Measurements from ENCODE around the gene C1GALT1. TPM values are rescaled to one million over a fixed set of nuclear protein-coding genes. Genes with fewer than 3 reads are reported as not detected.

Gene C1GALT1
- total and polyA plus RNA-seq, 3 experiments from 2014 or later = 40.4 to 53.4 (median 40.7) TPM

DNA sequence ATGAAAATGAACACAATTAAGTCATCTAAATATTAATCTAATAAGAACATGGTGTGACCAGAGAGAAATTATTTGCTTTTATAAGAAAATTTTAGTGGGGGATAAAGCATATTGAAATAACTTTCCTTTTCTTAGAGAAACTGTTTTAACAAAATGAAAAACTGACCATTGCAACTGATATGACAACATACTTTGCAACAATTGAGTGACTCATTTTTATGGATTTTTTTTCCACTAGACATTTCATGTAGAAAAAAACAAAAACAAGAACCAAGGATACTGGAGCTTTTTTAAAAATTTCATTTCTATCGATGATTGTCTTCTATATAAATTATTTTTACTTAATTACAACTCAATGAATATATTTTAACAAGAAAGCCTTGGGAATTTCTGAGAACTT, 90.0 kb downstream of the C1GALT1 start:
- CTCF ChIA-PET = no interaction called here
- Mint-ChIP-seq H3K9me3 (no peaks in the 10 kb centered on the region), H3K27ac (no peak overlapping the region)

GRCh38 chr7:7274782-7275181, 92.4 kb downstream of the C1GALT1 start:
- no peaks in the 10 kb centered on the region for H3K36me3 ChIP-seq (ENCODE audit: insufficient read depth, low read length)
- H3K4me3 ChIP-seq (ENCODE audit: low read length) = no peak overlapping the region
- no peak for DNase-seq
- peaks cover 10 to 34% of the 10 kb centered on the region in 2 donors for H3K27me3 Mint-ChIP-seq
- H3K9me3 ChIP-seq (ENCODE audit: low read length) = no peaks in the 10 kb centered on the region
- H3K9me3 Mint-ChIP-seq = no peaks in the 10 kb centered on the region
- H3K27ac ChIP-seq (ENCODE audit: low read depth, low read length) = no peak overlapping the region
- no peak overlapping the region for H3K27ac Mint-ChIP-seq
- no peak overlapping the region for H3K4me3 Mint-ChIP-seq
- H3K27me3 ChIP-seq (ENCODE audit: insufficient read depth, low read length, poor library complexity, severe bottlenecking) = no peaks in the 10 kb centered on the region
- H3K4me1 Mint-ChIP-seq = no peaks in the 10 kb centered on the region
- ChIA-PET CTCF (interaction anchor here (1.2 kb wide), 1 partner anchor 15 kb away, joined by 4 read pairs; no protein-coding TSS in a partner anchor), POLR2A (no interaction called here)
- H3K36me3 Mint-ChIP-seq = peaks cover 0 to 23% (median 2%) of the 10 kb centered on the region in 3 donors
- H3K4me1 ChIP-seq (ENCODE audit: insufficient read depth, low read length) = no peaks in the 10 kb centered on the region

More for the DNA sequence above, 90.0 kb downstream of the C1GALT1 start:
- DNase-seq = no peak
- Histone ChIP-seq H3K4me3 (ENCODE audit: low read length) (no peak overlapping the region), H3K36me3 (ENCODE audit: insufficient read depth, low read length) (no peaks in the 10 kb centered on the region), H3K9me3 (ENCODE audit: low read length) (no peaks in the 10 kb centered on the region), H3K4me1 (ENCODE audit: insufficient read depth, low read length) (no peaks in the 10 kb centered on the region), H3K27me3 (ENCODE audit: insufficient read depth, low read length, poor library complexity, severe bottlenecking) (no peaks in the 10 kb centered on the region), H3K27ac (ENCODE audit: low read depth, low read length) (no peak overlapping the region)
- H3K36me3 Mint-ChIP-seq = peaks cover 0 to 9% (median 4%) of the 10 kb centered on the region in 3 donors
- peaks cover 5 to 24% of the 10 kb centered on the region in 2 donors for H3K27me3 Mint-ChIP-seq
- no peak overlapping the region for H3K4me3 Mint-ChIP-seq
- POLR2A ChIA-PET = no interaction called here
- H3K4me1 Mint-ChIP-seq = no peaks in the 10 kb centered on the region

DNA sequence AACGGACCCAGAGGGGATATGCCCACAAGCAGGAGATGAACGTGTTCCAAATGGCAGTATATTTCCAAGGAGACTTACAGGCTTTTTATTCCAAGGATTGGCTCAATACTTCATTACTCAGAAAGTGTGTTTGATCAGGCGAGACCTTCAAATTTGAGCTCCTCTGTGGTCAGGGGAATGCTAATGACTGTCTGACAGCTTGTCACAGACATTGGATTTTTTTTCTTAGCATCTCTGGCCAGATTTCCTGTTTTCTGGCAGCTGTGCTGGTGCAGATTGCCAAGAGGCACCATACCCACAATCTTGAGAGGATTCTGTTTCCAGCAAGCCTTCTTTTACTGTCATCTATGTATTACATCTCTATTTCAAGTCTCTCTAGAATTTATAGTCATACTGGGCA, 93.8 kb downstream of the C1GALT1 start:
- peaks cover 0 to 31% (median 6%) of the 10 kb centered on the region in 3 donors for H3K36me3 Mint-ChIP-seq
- CTCF ChIA-PET = no interaction called here
- Histone ChIP-seq H3K4me1 (ENCODE audit: insufficient read depth, low read length) (no peaks in the 10 kb centered on the region), H3K4me3 (ENCODE audit: low read length) (no peak overlapping the region), H3K9me3 (ENCODE audit: low read length) (no peaks in the 10 kb centered on the region), H3K36me3 (ENCODE audit: insufficient read depth, low read length) (no peaks in the 10 kb centered on the region), H3K27me3 (ENCODE audit: insufficient read depth, low read length, poor library complexity, severe bottlenecking) (no peaks in the 10 kb centered on the region), H3K27ac (ENCODE audit: low read depth, low read length) (no peak overlapping the region)
- H3K4me3 Mint-ChIP-seq = no peak overlapping the region
- POLR2A ChIA-PET = no interaction called here
- DNase-seq = no peak
- no peaks in the 10 kb centered on the region for H3K4me1 Mint-ChIP-seq
- H3K9me3 Mint-ChIP-seq = peaks cover 0 to 2% (median 0%) of the 10 kb centered on the region in 5 donors
- no peak overlapping the region for H3K27ac Mint-ChIP-seq
- peaks cover 13 to 29% of the 10 kb centered on the region in 2 donors for H3K27me3 Mint-ChIP-seq

DNA sequence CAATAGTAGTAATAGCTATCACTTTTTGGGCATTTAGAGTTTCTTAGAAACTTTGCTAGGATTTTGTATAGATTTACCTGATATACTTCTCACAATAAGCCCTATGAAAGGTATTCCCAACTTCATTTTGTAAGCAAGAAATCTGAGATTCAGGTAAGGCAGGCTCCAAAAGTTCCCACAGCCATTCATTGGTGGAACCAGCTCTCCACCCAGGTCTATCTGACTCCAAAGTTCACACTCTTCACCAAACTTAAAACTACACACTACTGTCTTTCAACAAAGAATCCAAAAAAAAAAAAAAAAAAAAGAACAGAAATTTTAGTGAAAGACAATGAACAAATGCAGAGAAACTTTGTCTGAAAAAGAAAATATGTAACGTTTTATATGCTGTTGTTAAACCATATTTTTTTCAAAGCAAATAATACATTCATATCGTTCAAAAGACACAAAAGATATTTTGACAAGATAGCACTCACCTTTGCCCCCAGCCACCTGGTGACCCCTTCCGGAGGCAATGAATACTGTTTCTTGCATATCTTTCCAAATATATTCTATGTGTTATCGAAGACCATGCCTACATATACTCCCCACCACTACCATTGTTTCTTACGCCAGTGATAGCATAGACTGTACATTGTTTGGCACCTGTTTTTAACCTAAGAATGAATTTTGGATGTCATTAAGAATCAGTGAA, 108.2 kb downstream of the C1GALT1 start:
- Histone ChIP-seq H3K27ac (ENCODE audit: low read depth, low read length) (no peak overlapping the region), H3K4me1 (ENCODE audit: insufficient read depth, low read length) (no peaks in the 10 kb centered on the region), H3K9me3 (ENCODE audit: low read length) (no peaks in the 10 kb centered on the region), H3K36me3 (ENCODE audit: insufficient read depth, low read length) (no peaks in the 10 kb centered on the region), H3K27me3 (ENCODE audit: insufficient read depth, low read length, poor library complexity, severe bottlenecking) (no peaks in the 10 kb centered on the region), H3K4me3 (ENCODE audit: low read length) (no peak overlapping the region)
- H3K36me3 Mint-ChIP-seq = peaks cover 0 to 2% (median 0%) of the 10 kb centered on the region in 3 donors
- DNase-seq = no peak
- CTCF ChIA-PET = no interaction called here
- H3K9me3 Mint-ChIP-seq = peaks cover 0 to 6% (median 2%) of the 10 kb centered on the region in 5 donors
- POLR2A ChIA-PET = no interaction called here
- peaks cover 0 to 9% (median 2%) of the 10 kb centered on the region in 3 donors for H3K4me1 Mint-ChIP-seq
- no peak overlapping the region for H3K27ac Mint-ChIP-seq
- H3K27me3 Mint-ChIP-seq = no peaks in the 10 kb centered on the region
- no peak overlapping the region for H3K4me3 Mint-ChIP-seq

- Histone ChIP-seq H3K4me3 (ENCODE audit: low read length) (no peak overlapping the region), H3K27ac (ENCODE audit: low read depth, low read length) (no peak overlapping the region), H3K36me3 (ENCODE audit: insufficient read depth, low read length) (no peaks in the 10 kb centered on the region), H3K4me1 (ENCODE audit: insufficient read depth, low read length) (no peaks in the 10 kb centered on the region), H3K9me3 (ENCODE audit: low read length) (no peaks in the 10 kb centered on the region), H3K27me3 (ENCODE audit: insufficient read depth, low read length, poor library complexity, severe bottlenecking) (no peaks in the 10 kb centered on the region)
- DNase-seq = no peak
- ChIA-PET POLR2A (no interaction called here), CTCF (no interaction called here)
- H3K9me3 Mint-ChIP-seq = no peaks in the 10 kb centered on the region
- H3K4me1 Mint-ChIP-seq = peaks cover 0 to 9% (median 2%) of the 10 kb centered on the region in 3 donors
- H3K27ac Mint-ChIP-seq = no peak overlapping the region
- H3K4me3 Mint-ChIP-seq = no peak overlapping the region
- H3K36me3 Mint-ChIP-seq = no peaks in the 10 kb centered on the region
- H3K27me3 Mint-ChIP-seq = no peaks in the 10 kb centered on the region
Observed at GRCh38 chr7:7292085-7292484, 109.7 kb downstream of the C1GALT1 start.

- H3K4me1 ChIP-seq (ENCODE audit: insufficient read depth, low read length) = no peaks in the 10 kb centered on the region
- ChIA-PET CTCF (no interaction called here), POLR2A (no interaction called here)
- no peak for DNase-seq
- Mint-ChIP-seq H3K4me3 (no peak overlapping the region), H3K27me3 (no peaks in the 10 kb centered on the region), H3K9me3 (no peaks in the 10 kb centered on the region), H3K27ac (no peak overlapping the region), H3K36me3 (no peaks in the 10 kb centered on the region), H3K4me1 (peaks cover 0 to 9% (median 2%) of the 10 kb centered on the region in 3 donors)
- no peaks in the 10 kb centered on the region for H3K36me3 ChIP-seq (ENCODE audit: insufficient read depth, low read length)
- H3K4me3 ChIP-seq (ENCODE audit: low read length) = no peak overlapping the region
- no peak overlapping the region for H3K27ac ChIP-seq (ENCODE audit: low read depth, low read length)
- H3K27me3 ChIP-seq (ENCODE audit: insufficient read depth, low read length, poor library complexity, severe bottlenecking) = no peaks in the 10 kb centered on the region
- H3K9me3 ChIP-seq (ENCODE audit: low read length) = no peaks in the 10 kb centered on the region
Observed at GRCh38 chr7:7292608-7293007, 110.3 kb downstream of the C1GALT1 start.

GRCh38 chr7:7293092-7293491, 110.7 kb downstream of the C1GALT1 start:
- no peak overlapping the region for H3K27ac Mint-ChIP-seq
- Histone ChIP-seq H3K36me3 (ENCODE audit: insufficient read depth, low read length) (no peaks in the 10 kb centered on the region), H3K4me1 (ENCODE audit: insufficient read depth, low read length) (no peaks in the 10 kb centered on the region), H3K27ac (ENCODE audit: low read depth, low read length) (no peak overlapping the region), H3K9me3 (ENCODE audit: low read length) (no peaks in the 10 kb centered on the region), H3K4me3 (ENCODE audit: low read length) (no peak overlapping the region), H3K27me3 (ENCODE audit: insufficient read depth, low read length, poor library complexity, severe bottlenecking) (no peaks in the 10 kb centered on the region)
- CTCF ChIA-PET = no interaction called here
- peaks cover 0 to 7% (median under 1%) of the 10 kb centered on the region in 3 donors for H3K4me1 Mint-ChIP-seq
- H3K27me3 Mint-ChIP-seq = no peaks in the 10 kb centered on the region
- no peaks in the 10 kb centered on the region for H3K9me3 Mint-ChIP-seq
- H3K36me3 Mint-ChIP-seq = no peaks in the 10 kb centered on the region
- H3K4me3 Mint-ChIP-seq = no peak overlapping the region
- no peak for DNase-seq
- POLR2A ChIA-PET = no interaction called here

- ChIA-PET POLR2A (no interaction called here), CTCF (no interaction called here)
- no peak overlapping the region for H3K4me3 ChIP-seq (ENCODE audit: low read length)
- H3K36me3 Mint-ChIP-seq = no peaks in the 10 kb centered on the region
- H3K9me3 Mint-ChIP-seq = no peaks in the 10 kb centered on the region
- H3K36me3 ChIP-seq (ENCODE audit: insufficient read depth, low read length) = no peaks in the 10 kb centered on the region
- no peaks in the 10 kb centered on the region for H3K9me3 ChIP-seq (ENCODE audit: low read length)
- no peaks in the 10 kb centered on the region for H3K27me3 Mint-ChIP-seq
- no peaks in the 10 kb centered on the region for H3K4me1 Mint-ChIP-seq
- H3K4me3 Mint-ChIP-seq = no peak overlapping the region
- no peaks in the 10 kb centered on the region for H3K4me1 ChIP-seq (ENCODE audit: insufficient read depth, low read length)
- H3K27ac Mint-ChIP-seq = no peak overlapping the region
- H3K27me3 ChIP-seq (ENCODE audit: insufficient read depth, low read length, poor library complexity, severe bottlenecking) = no peaks in the 10 kb centered on the region
- no peak for DNase-seq
- no peak overlapping the region for H3K27ac ChIP-seq (ENCODE audit: low read depth, low read length)
Observed at GRCh38 chr7:7294911-7295310, 112.6 kb downstream of the C1GALT1 start.
